Measurements from ENCODE around the gene KLHL29.

Gene KLHL29

GRCh38 chr2:23668756-23669304 lies 283.9 kb downstream of the KLHL29 start:
- DNase-seq: no peak

GRCh38 chr2:23669413-23670244 lies 284.6 kb downstream of the KLHL29 start:
- DNase-seq: peak; percentile 78

- DNase-seq: no peak
These were observed 285.2 kb downstream of the KLHL29 start for GRCh38 chr2:23670245-23670592.

- no peak for DNase-seq
These were observed 288.1 kb downstream of the KLHL29 start for GRCh38 chr2:23673082-23673481.

- DNase-seq: no peak
These were observed 289.1 kb downstream of the KLHL29 start for GRCh38 chr2:23673830-23674679.

DNA sequence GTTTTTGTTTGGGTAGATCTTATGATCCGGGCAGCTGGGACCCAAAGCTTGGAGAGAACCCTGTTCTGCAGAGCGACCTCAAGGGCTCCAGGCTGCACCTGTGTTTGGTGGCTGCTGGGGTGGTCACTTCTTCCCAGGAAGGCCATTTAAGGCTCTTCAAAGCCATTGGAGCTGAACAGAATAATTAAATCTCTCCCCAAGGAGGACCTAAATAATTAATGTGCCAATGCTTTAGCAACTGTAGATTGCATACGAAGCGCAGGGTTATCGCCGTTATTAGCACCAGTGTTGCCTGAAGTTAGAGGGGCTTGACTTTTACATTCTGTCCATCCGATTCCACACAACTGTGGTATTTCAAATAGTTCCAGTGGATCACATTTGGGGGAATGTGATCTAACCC lies 290.5 kb downstream of the KLHL29 start:
- DNase-seq: no peak

- DNase-seq: no peak
These were observed 292.9 kb downstream of the KLHL29 start for GRCh38 chr2:23677836-23678235.

DNA sequence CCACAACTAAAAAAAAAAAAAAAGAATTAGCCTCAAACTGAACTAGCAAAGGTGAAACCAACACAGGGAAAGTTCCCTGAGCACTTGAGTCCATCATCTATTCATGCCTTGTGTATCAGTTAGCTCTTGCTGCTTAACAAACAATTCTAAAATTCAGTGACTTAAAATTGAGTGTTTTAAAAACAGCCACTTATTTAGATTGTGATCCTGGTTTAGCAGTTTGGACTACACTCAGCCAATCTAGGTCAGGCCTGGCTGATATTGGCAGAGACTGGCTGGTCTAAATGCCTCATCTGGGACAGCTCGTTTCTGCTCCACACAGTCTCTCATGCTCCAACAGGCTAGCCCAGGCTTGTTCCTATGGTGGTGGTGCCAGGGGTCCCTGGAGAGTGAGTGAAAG lies 294.1 kb downstream of the KLHL29 start:
- no peak for DNase-seq

DNA sequence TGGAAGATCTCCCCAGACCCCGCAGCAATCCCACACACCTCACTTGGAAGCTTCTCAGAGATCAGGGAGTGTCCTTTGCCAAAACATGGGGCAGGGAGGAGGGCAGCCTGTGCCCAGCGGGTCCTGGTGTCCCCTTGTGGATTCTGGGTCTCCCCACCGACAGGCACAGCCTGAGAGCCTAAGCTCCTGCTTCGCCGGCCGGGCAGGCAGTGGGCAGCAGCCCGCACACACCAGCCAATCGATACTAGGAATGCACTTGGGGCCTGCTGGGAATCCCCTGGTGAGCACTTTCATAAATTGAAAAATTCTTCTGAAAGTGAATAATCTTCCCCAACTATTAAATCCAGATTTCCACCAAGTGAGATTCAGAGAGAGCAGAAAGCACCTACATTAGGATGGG lies 296.0 kb downstream of the KLHL29 start:
- DNase-seq: no peak

GRCh38 chr2:23681356-23682140 lies 296.6 kb downstream of the KLHL29 start:
- DNase-seq: peak; percentile 73

DNA sequence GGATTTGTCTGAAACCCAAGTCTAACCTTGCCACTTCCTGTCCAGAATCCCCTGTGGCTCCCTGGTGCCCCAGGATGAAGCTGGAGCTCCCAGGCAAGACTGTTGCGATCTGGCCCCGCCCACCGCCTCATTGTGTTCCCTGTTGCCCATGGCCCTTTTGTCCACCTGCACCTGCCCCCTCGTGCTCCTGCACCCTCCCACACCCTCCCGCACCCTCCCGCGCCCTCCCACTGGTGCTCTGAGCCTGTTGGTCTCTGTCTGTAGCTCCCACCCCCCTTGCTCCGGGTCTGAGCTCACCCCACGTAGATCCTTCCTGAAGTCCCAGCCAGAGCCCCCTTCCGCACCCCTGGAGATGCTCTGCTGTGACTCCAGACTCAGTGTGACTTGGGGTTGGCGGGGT lies 297.5 kb downstream of the KLHL29 start:
- no peak for DNase-seq

GRCh38 chr2:23683001-23683400 lies 298.0 kb downstream of the KLHL29 start:
- DNase-seq: no peak

DNA sequence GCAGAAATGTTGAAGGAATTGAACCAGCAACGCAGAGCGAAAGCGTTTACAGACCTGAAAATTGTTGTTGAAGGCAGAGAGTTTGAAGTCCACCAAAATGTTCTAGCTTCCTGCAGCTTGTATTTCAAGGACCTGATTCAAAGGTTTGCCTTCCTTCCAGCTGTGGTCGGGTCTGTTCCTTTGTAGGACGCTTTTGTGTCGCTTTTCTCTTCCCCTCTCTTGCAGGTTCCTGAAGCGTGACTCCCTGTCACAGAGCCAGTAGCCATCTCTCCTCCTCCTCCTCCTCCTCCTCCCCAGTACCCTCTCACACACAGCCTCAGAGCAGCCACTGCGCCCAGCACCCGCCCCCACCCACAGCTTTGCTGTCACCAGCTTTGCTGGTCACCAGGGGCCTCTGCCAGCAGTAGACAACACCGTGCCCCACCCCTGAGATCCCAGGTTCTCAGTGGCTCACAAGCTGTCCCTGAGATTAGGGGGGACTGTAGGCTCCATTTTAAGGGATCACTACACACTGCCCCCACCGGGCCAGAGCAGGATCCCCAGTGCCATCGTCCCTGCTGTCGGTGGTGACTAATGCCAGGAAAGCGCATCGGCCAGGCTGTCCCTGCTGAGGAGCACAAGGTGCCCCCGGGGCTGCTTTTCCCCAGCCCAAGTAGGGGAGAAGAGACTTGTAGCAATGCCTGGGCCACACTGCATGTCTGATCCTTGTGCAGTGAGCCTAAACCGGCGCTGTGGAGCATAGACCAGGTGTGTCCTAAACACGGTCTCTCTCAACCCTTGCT lies 299.6 kb downstream of the KLHL29 start:
- no peak for DNase-seq

- no peak for DNase-seq
These were observed 300.2 kb downstream of the KLHL29 start for GRCh38 chr2:23685181-23685580.

DNA sequence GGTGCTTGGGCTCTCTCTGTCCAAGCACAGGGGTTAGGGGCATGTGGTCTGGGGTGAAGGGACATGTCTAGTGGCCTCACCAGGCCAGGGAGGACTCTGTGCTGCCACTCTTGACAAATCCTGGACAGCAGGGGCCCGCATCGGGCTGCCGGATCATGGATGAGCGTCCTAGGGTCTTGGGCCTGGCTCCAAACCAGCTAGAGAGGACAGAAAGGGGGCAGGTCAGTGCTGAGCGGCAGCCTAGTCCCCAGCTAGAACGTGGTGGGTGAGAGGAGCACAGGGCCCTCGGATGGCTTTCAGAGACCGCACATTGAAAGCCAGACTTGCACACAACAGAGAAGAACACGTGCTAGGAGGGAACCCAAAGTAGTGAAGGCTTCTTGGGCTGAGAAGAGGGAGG lies 300.7 kb downstream of the KLHL29 start:
- DNase-seq: no peak

DNA sequence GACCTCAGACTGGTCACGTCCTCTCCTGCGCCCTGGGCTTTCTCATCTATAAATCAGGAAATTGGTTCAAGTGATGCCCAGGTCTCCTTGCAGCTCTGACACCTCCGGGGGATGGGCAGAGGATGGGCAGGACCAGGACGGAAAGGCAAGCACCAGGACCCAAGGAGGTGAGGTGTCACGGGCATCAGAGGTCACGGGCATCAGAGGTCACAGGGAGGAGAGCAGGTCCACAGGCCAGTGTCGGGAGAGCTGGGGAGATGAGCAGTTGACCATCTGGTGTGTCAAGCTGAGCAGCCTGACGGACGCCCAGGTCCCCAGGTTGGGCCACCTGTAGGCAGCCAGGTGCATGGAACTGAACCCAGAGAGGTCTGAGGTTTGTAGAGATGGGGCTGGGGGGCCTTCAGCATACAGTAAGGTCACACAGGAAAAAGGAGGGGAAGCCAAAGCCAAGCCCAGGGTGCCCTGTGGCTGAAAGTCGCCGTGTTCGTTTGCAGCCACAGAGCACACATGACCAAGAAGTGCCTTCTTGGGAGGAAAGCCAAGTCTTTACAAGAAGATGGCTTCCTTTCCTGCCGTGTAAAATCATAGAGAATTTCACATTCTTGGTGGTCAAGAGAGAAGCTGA lies 301.5 kb downstream of the KLHL29 start:
- no peak for DNase-seq

- DNase-seq: no peak
These were observed 302.2 kb downstream of the KLHL29 start for GRCh38 chr2:23687214-23687613.

GRCh38 chr2:23687713-23688112 lies 302.7 kb downstream of the KLHL29 start:
- DNase-seq: no peak

GRCh38 chr2:23688486-23689130 lies 303.6 kb downstream of the KLHL29 start:
- DNase-seq: no peak

- no peak for DNase-seq
These were observed 304.2 kb downstream of the KLHL29 start for GRCh38 chr2:23689131-23689700.

- no peak for DNase-seq
These were observed 304.9 kb downstream of the KLHL29 start for GRCh38 chr2:23689891-23690290.

Measured in NCI-H2171 (cell line).